Measurements from ENCODE around the gene TPM3. TPM values are rescaled to one million over a fixed set of nuclear protein-coding genes. Genes with fewer than 3 reads are reported as not detected.

The TPM3 gene
- total and polyA plus RNA-seq, 12 donors, result 75.2 to 345 (median 114) TPM

DNA sequence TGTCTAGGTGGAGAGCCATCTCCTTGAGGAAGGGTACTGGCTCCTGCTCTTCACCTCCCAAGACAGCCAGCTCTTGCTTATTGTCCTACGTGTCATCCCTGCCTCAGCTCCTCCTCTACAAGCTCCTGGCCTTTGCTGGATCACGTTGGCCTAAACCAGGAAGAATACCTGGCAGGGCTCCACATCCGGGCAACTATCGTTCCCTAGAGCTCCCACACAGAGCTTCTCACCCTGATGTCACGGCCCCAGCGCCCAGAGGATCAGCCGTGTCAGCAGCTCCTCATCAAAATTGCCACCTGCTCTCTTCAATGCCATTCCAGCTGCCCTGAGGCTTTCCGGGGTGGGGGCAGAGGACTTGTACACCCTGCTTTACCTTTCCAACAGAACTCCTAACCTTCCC is 1.9 kb upstream of the TPM3 start:
- Histone ChIP-seq H3K4me1 (peaks cover 0 to 16% (median 8%) of the 10 kb centered on the region in 9 donors), H3K36me3 (no peaks in the 10 kb centered on the region), H3K27ac (no peak overlapping the region), H3K4me3 (no peak overlapping the region), H3K9me3 (no peaks in the 10 kb centered on the region), H3K27me3 (no peaks in the 10 kb centered on the region)
- ATAC-seq (peak in 2 of 8 donors; percentile 36 to 52), DNase-seq (peak in 1 of 2 donors; percentile 25)
- TF ChIP-seq, protein P1, sequence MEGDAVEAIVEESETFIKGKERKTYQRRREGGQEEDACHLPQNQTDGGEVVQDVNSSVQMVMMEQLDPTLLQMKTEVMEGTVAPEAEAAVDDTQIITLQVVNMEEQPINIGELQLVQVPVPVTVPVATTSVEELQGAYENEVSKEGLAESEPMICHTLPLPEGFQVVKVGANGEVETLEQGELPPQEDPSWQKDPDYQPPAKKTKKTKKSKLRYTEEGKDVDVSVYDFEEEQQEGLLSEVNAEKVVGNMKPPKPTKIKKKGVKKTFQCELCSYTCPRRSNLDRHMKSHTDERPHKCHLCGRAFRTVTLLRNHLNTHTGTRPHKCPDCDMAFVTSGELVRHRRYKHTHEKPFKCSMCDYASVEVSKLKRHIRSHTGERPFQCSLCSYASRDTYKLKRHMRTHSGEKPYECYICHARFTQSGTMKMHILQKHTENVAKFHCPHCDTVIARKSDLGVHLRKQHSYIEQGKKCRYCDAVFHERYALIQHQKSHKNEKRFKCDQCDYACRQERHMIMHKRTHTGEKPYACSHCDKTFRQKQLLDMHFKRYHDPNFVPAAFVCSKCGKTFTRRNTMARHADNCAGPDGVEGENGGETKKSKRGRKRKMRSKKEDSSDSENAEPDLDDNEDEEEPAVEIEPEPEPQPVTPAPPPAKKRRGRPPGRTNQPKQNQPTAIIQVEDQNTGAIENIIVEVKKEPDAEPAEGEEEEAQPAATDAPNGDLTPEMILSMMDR (IDR thresholded peaks at IDR 0.05), result no peak
- WGBS, 2 donors, result 54 to 55% methylated on average over 8 of the region's 8 CpGs
- intact Hi-C loops (cut with DNase I), result loop anchor here in 3 of 10 donors (10.0 kb wide), 1 partner anchor 141 kb away; no protein-coding TSS in a partner anchor

DNA sequence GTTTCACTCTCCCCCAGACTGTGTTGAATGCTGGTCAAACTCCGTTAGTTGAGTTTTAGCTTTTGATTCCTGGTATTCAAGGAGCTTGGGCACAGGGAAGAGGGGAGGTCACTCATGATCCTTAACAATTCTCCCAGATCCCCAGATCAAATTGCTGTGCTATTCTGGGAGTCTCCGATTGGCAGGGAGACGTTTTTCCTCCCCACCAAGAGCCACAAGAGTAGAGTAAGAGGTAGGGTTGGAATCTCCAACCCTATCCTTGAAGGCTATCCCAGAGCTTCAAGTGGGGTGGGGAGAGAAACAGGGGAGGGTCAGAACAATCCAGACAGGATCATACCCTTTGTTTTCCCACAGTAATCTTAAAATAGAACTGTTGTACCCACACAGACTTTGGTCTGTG is 576 bp upstream of the TPM3 start:
- ATAC-seq (no peak), DNase-seq (no peak)

DNA sequence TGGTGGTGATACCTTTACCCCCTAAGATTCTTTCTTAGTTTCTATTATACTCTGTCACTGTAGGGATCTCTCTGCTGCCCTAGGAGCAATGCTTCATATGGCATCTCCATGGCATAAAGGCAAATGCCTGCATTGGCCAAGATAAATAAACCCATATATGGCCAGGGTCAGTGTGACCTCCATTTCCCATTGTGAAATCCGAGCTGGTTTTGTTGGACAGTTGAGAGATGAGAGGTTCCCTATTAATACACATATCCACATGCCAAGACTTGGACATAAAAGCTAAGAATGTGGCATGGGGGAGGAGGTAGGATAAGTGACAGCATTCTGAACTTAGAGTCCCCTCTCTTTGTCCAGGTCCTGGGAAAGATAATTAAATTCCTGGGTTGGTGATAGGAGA is 1.4 kb downstream of the TPM3 start:
- no peaks in the 10 kb centered on the region for H3K27me3 ChIP-seq
- whole genome bisulfite sequencing, 2 donors, result 10 to 11% methylated on average over 1 of the region's 1 CpG
- no peak for DNase-seq
- H3K4me1 ChIP-seq, result peaks cover 0 to 16% (median 8%) of the 10 kb centered on the region in 9 donors
- no peaks in the 10 kb centered on the region for H3K36me3 ChIP-seq
- H3K9me3 ChIP-seq, result no peaks in the 10 kb centered on the region
- TF ChIP-seq, protein P1 (IDR thresholded peaks at IDR 0.05), result no peak
- H3K4me3 ChIP-seq, result peak overlapping the region in 2 of 10 donors; percentile 4 to 40
- peak overlapping the region in 1 of 10 donors; percentile 71 for H3K27ac ChIP-seq
- intact Hi-C loops (cut with DNase I), result loop anchor here in 3 of 10 donors (10.0 kb wide), 1 partner anchor 144 kb away; no protein-coding TSS in a partner anchor
- ATAC-seq, result peak in 6 of 8 donors; percentile 14 to 46 (median 40)

More for the DNA sequence above, 576 bp upstream of the TPM3 start:
- Histone ChIP-seq H3K27ac (peak overlapping the region in 2 of 10 donors; percentile 12 to 71), H3K36me3 (no peaks in the 10 kb centered on the region), H3K4me1 (peaks cover 0 to 16% (median 8%) of the 10 kb centered on the region in 9 donors), H3K4me3 (no peak overlapping the region), H3K27me3 (no peaks in the 10 kb centered on the region), H3K9me3 (no peaks in the 10 kb centered on the region)
- TF ChIP-seq, protein P1 (IDR thresholded peaks at IDR 0.05), result no peak
- 36 to 43% methylated on average over 3 of the region's 3 CpGs for WGBS, 2 donors
- intact Hi-C loops (cut with DNase I), result loop anchor here in 3 of 10 donors (10.0 kb wide), 1 partner anchor 142 kb away; no protein-coding TSS in a partner anchor

DNA sequence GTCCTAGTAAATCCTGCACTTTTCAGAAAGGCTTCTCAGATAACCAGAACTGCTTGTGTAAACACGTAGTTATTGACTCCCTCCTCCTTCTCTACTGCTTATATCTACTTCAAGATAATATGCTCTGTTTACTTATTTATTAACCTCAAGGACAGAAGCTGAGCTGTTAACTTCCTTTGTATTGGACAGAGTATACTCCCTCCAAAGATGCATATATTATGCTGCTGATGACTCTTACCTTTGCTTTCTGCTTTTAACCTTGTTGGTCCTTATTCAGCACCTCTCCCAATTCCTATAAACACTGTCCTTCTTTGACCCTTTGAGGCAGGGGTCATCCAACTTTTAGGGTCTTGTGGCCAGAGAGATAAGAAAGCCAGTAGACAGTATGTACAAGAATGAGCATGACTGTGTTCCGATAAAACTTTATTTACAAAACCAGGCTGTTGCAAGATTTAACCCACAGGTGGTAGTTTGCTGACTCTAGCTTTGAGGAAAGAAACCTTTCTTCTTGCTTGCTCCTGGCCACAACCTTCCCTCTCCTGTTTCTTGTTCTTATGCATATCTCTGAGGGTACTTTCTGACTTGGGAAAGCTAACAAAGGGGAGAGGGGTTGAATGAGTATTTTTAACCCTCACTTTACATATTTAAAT is 4.9 kb downstream of the TPM3 start:
- intact Hi-C loops (cut with DNase I), result loop anchor here in 2 of 10 donors (10.0 kb wide), 2 partner anchors 148 to 192 kb away; partner anchors contain the start of gene RPS27 (in 1 of the 2)
- H3K4me3 ChIP-seq, result no peak overlapping the region
- WGBS, 2 donors, result 39 to 42% methylated on average over 2 of the region's 2 CpGs
- ATAC-seq (no peak), DNase-seq (no peak)
- H3K27ac ChIP-seq, result no peak overlapping the region
- no peaks in the 10 kb centered on the region for H3K36me3 ChIP-seq
- no peaks in the 10 kb centered on the region for H3K27me3 ChIP-seq
- peaks cover 0 to 19% (median 7%) of the 10 kb centered on the region in 9 donors for H3K4me1 ChIP-seq
- TF ChIP-seq, protein P1 (IDR thresholded peaks at IDR 0.05), result no peak
- H3K9me3 ChIP-seq, result no peaks in the 10 kb centered on the region

Data from heart right ventricle (tissue), 16 donors.